ENCODE measurements around the gene MTCH1.
A peak's percentile ranks its signal among the peaks of the same experiment; 100 is the strongest.

MTCH1 gene

DNA sequence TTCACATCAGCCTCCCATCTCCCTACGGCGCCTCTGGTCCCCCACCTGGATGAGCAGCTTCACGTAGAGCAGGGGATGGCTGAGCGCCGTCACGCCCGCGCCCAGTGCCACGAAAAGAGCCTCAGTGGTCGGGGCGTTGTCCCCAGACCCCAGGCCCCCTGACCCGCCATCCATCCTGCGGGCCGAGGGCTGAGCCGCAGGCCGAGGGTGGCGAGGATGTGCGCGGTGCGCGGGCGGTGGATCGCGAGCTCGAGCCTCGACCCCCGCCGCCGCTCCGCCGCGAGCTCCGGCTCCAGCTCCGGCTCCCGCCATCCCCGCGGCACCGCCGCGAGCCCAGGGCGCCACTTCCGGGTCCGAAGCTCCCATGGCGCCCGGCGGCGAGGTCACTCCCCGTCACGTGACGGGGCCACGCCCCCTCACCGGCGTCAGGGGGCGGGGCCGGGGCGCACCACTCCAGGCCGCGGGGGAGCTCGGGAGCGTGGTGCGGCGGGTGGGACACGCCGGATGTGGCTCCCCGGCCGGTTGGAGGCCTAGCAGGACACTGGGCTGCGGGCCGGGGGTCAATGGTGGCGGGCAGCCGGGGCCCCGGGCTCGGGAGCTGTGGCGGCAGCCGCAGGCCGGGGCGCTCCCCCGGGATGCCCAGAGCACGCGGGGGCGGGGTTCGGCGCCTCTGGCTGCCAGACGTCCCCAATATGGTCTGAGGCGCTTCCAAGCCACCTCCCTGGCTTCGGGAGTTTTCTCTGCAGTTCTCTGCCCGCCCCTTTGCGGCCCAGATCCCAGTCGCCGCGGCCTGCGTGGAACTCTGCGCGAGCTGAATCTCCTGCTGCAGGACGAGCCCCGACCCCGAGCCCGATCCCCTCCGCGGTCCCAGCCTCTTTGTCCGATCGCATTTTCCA lies at the start of gene MTCH1:
Gene MTCH1, minus strand, starts transcription at position 389 of the 896 bp plus-strand sequence. Its CDS starts 23 bp downstream, at position 366.
- peak; percentile 80 for DNase-seq (ENCODE audit: low read depth in 2 of 2)

DNA sequence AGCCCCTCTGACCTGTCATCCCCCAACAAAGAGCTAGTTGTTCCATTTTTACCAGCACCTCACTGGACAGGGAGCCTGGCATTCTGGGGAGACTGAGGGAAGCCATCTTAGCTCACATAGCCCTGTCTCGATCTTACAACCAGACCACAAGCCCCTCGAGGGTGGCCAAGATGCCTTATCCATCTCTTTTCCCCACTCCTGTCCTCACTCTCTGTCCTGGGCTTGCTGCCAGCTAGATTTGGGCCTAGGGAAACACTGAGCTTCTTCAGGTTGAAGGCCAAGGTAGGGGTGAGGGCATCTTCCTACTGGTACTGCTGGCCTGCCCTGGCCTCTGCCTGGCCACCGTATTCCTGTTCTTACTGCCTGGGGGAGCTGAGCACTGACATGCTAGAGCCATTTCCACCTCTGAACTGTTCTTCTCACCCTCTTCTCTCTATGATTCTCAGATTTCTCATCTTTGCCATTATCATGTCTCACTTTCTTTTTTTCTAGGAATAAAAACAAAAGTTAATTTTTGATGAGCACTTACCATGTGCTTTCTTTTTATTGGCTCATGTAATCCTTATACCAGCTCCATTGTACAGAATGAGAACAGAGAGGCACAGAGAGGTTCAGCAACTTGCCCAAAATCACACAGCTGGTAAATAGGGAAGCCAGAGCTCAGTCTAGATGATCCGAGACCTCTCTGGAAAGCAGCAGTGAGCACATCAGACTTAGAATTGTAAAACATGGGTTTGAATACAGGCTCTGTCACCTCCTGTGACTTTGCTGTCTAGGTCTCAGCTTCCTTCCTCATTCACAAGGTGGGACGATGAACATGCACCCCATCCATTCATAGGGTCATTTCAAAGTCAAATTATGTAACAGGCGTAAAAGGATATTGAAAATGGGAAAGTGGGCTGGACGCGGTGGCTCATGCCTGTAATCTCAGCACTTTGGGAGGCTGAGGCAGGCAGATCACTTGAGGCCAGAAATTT lies 48.1 kb upstream of the MTCH1 start:
- no peak for DNase-seq (ENCODE audit: low read depth in 2 of 2)

- DNase-seq (ENCODE audit: low read depth in 2 of 2), result peak; percentile 62 to 65
Observed at GRCh38 chr6:37033255-37033654, 47.3 kb upstream of the MTCH1 start.

DNA sequence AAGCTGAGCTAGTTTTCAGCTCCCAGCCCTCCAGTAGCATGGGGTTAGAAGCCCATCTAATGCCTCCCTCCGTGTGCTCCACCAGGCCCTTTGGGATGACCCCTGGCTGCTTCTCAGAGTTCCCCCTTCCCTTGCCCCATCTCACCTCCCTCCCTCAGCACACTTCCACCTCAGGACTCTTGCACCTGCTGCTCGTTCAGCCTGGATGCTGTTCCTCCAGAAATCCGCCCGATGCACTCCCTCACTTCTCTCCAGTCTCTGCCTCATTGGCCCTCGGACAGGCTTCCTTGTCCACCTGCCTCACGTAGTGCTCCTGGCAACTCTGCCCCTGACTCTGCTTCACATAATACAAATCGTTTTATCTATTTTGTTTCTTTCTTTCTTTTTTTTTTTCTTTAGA lies 46.2 kb upstream of the MTCH1 start:
- DNase-seq (ENCODE audit: low read depth in 2 of 2), result no peak

DNA sequence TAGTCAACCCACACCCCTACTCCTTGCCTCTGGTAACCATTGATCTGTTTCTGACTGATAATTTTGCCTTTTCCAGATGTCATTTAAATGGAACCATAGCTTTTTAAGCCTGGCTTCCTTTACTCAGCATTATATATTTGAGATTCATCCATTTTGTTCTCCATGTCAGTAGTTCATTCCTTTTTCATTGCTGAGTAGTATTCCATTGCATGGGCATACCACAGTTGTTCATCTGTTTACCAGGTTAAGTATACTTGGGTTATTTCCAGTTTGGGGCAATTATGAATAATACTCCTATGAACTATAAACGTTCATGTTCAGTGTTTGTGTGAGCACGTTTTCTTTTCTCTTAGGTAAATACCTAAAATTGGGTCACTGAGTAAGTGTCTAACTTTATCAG lies 44.6 kb upstream of the MTCH1 start:
- DNase-seq (ENCODE audit: low read depth in 2 of 2), result no peak

DNA sequence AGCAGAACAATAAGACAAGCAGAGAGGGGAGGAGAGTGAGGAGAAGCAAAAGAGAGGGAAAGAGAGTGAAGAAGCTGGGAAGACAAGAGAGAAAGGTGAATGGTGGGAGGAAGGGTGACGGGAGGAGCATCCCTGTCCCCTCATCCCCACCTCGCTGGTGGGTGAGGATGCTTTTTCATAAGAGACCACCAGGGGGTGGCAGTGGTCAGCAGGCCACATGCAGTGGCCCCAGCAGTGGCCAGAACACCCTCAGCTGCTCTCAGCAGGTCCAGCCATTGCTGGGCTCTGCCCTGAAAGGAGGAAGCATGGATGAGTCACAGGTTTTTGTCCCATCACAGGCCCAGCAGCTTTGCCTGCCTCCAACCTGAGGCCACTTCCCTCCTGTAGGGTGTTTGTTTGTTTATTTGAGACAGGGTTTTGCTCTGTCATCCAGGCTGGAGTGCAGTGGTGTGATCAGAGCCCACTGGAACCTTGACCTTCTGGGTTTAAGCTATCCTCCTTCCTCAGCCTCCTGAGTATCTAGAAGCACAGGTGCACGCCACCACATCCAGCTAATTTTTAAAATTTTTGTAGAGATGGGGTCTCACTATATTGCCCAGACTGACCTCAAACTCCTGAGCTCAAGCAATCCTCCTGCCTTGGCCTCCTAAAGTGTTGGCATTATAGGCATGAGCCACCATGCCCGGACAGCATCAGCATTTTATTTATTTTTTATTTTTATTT lies 43.4 kb upstream of the MTCH1 start:
- no peak for DNase-seq (ENCODE audit: low read depth in 2 of 2)

- DNase-seq (ENCODE audit: low read depth in 2 of 2), result no peak
Observed at GRCh38 chr6:37027811-37028469, 41.9 kb upstream of the MTCH1 start.

GRCh38 chr6:37027036-37027720 lies 41.2 kb upstream of the MTCH1 start:
- no peak for DNase-seq (ENCODE audit: low read depth in 2 of 2)

DNA sequence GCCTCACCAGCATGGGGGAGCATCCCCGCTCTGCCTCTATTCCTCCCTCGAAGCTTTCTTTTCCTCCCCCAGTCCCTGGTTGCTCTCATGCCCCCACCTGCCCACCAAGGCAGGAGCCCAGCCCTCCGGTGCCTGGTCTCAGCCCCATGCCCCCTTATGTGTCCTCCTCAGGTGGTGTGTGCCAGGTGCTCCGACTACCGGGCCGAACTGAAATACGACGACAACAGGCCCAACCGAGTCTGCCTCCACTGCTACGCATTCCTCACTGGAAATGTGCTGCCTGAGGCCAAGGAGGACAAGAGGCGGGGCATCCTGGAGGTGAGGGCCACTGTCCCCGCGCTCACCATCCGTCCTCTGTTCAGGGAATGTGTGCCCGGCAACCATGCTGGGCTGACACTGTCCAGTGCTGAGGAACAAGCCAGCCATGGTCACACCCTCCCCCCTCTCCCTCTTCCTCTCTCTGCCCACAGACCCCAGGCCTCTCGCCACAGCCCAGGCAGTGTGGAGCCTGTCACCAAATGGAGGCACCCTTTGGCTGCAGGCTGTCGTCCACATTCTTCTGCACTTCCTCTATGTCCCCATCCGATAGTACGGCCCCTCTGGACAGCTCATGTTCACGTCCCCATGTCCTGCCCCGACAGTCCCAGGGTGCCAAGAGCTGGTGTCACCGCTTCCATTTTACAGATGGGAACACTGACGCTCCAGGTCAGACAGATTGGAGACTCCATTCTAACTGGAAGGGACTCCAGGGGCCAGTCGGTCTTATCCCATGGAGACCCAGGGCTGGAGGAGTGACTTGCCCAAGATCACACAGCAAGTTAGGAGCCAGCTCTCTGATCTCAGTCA lies 39.8 kb upstream of the MTCH1 start:
- DNase-seq (ENCODE audit: low read depth in 2 of 2), result no peak

DNA sequence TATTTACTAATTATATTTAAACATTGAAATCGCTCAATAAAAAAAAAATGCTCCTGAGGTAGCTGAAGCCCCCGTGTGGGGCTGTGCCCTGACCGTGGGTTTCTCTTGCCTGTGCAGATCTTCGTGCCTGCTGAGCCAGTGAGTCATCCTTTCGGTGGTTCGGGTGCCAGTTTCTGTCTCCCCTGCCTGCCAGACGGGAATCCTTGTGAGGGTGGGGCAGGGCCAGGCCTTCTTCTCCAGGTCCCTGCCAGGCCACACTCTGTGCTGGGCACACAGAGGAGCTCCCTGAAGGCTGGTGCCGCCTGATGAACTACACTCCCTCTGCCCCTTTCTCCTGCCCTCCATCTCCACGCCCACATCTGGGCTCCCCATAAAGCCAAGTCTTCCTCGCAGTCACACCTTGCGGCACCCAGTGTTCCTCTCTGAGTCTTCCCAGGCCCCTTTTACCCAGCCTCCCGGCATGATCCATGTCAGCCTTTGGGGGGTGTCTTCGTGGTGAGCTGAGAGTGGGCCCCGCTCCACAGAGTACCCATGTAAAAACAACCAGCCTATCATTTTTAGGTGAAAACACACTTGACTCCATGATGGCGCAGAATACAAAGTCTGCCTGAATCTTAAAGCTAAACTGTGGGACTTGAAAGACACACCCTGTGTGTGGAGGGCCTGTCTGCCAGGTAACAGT lies 38.8 kb upstream of the MTCH1 start:
- DNase-seq (ENCODE audit: low read depth in 2 of 2), result peak; percentile 60 to 63

- DNase-seq (ENCODE audit: low read depth in 2 of 2), result no peak
Observed at GRCh38 chr6:37022135-37022863, 36.3 kb upstream of the MTCH1 start.

GRCh38 chr6:37021356-37022129 lies 35.5 kb upstream of the MTCH1 start:
- DNase-seq (ENCODE audit: low read depth in 2 of 2), result peak; percentile 42 to 49

DNA sequence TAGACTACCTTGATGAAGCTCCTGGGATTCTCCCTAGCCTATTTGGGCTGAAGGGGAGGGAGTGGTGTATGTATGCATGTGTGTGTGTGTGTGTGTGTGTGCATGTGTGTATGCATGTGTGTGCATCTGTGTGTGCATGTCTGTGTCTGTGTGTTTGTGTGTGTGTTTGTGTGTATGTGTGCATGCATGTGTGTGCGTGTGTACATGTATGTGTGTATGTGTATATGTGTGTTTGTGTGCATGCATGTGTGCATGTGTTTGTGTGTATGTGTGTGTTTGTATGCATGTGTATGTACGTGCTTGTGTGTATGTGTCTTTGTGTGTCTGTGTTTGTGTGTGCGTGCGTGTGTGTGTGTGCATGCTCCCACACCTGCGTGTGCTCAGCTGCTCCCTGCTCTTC lies 34.8 kb upstream of the MTCH1 start:
- no peak for DNase-seq (ENCODE audit: low read depth in 2 of 2)

DNA sequence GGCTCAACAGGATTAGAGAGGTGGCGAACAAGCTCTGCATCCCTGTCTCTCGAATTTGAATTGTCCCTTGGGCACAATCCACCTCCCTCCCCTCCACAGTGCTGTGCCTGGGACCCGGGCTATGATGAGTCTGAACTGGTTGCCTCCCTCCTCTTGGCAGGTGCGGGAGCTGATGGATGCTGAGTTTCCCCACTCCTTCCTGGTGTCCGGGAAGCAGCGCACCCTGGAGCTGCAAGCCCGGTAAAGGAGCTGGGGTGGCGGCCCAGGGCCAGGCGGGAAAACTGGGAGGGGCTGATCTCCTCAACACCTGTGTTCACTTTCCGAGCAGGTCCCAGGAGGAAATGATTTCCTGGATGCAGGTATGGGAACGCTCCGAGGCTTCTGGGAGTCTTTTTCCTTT lies 34.4 kb upstream of the MTCH1 start:
- DNase-seq (ENCODE audit: low read depth in 2 of 2), result no peak

GRCh38 chr6:37019065-37019450 lies 33.1 kb upstream of the MTCH1 start:
- DNase-seq (ENCODE audit: low read depth in 2 of 2), result no peak

GRCh38 chr6:37018198-37019064 lies 32.4 kb upstream of the MTCH1 start:
- peak; percentile 81 to 84 for DNase-seq (ENCODE audit: low read depth in 2 of 2)
